Suppressor macrophage (primary cell): ENCODE measurements around the gene DOK4.
A peak's percentile ranks its signal among the peaks of the same experiment; 100 is the strongest.

Experiments
- DNase-seq, 4 experiments: peaks; one replicate each; pipeline ENCODE4 v3.0.0-alpha.2; 2020 to 2022

The DOK4 gene

DNA sequence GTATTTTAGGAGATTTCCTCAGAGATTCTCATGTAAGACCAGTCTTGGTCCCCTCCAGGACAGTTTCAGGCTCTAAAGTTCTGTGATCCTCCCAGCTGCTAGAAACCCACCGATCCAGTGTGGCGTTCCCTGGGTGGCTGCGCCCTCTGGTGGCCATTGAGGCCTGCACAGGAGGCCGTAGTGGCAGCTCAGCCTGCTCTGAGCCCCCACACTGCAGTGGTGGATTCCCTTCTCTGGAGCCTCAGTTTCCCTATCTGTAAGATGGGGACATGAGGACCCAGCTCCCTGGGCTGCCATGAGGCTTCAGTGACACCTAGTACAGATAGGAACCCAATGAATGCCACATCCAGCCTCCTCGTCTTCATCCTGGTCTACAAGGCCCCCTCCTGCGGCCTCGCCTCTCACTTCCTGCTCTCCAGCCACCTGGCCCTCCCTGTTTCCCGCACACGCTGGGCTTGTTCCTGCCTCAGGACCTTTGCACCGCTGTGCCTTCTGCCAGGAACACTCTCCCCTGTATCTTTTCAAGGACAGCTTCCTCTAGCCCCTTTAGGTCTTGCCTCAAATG lies 33.6 kb upstream of the DOK4 start:
- peak; percentile 75 to 88 (median 84) for DNase-seq

DNA sequence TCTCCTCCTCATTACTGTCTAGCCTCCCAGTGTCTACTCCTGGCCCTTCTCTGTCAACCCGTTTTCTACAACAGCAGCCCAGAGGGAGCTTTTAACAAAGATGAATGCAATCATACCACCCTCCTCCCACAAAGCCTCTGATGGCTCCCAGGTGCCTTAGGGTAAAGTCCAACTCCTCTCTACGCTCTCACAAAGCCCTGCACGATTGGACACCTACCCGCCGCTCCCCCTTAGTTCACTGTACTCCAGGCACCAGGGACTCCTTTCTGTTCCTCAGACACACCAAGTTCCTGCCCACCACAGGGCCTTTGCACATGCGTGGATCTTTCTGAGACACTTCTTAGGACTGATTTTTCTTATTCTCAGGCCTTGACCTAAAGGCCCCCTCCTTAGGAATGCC lies 32.6 kb upstream of the DOK4 start:
- DNase-seq: no peak

DNA sequence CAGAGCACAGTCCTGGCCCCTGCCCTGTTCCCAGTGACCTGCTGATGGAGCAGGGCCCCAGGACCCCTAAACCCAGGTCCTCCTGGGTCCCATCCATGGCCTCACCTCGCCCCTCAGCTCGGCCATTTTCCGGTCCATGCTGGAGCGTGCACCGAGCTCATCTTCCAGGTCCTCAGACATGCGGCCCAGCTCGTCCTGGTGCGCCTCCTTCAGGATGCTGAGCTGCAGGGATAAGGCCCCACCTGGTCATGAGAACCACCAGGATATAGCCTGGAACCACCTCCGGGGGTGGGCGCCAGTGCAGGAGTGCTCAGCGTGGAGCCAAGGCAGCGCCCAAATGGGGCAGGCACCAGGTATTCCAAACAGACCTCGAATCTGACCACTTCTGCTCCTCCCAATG lies 32.2 kb upstream of the DOK4 start:
- DNase-seq: no peak

DNA sequence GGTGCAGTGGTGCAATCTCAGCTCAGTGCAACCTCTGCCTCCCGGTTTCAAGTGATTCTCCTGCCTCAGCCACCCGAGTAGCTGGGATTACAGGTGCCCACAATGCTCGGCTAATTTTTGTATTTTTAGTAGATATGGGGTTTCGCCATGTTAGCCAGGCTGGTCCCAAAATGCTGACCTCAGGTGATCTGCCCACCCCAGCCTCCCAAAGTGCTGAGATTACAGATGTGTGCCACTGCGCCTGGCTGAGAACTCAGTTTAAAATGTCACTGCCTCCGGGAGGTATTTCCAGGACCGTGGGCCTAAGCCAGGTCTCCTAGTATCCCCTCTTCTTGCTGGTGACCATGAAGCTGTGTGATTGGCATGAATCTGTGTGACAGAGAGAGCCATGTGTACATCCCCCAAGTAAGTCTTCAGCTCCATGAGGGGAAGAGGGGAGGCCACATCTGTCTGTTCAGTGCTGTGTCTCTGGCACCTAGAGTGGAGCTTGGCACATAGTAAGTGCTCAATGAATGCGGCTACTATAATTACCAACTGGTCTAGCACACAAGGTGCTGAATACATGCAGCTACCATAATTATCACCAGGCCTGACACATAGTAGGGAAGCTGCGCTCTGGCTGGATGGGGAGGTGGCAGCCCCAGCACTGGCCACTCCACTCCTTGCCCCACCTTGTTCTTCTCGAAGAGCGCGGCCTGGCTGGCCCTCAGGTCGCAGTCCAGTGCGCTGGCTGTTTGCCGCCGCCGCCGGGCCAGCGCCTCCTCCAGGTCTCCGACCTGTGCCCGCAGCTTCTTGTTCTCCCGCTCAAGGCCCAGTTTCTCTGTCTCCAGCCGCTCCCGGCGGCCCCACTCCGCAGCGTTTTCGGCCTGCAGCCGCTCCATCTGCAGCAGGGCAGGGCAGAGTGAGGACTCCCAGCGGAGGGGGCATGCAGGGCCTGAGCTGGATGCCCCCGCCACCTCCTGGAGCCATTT lies 31.4 kb upstream of the DOK4 start:
- DNase-seq: no peak

DNA sequence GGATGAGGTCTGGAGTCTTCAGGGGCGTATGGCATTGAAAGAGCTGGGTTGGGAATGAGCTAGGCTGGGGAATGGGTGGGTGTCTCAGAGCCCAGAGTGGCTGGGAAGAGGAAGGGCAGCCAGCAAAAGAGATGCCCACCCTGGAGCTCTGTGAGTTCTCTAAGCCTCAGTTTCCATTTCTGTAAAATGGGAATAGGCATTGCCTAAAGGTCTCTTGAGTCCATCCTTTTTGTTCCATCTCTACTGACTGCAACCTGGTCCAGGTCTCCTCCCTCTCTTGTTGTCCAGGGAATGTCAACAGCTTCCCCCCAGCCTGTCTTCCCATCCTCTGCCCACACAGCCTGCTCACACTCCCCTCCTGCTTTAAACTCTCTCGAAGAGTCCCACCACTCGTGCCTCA lies 30.5 kb upstream of the DOK4 start:
- DNase-seq: no peak

GRCh38 chr16:57516176-57516725 lies 30.0 kb upstream of the DOK4 start:
- no peak for DNase-seq

DNA sequence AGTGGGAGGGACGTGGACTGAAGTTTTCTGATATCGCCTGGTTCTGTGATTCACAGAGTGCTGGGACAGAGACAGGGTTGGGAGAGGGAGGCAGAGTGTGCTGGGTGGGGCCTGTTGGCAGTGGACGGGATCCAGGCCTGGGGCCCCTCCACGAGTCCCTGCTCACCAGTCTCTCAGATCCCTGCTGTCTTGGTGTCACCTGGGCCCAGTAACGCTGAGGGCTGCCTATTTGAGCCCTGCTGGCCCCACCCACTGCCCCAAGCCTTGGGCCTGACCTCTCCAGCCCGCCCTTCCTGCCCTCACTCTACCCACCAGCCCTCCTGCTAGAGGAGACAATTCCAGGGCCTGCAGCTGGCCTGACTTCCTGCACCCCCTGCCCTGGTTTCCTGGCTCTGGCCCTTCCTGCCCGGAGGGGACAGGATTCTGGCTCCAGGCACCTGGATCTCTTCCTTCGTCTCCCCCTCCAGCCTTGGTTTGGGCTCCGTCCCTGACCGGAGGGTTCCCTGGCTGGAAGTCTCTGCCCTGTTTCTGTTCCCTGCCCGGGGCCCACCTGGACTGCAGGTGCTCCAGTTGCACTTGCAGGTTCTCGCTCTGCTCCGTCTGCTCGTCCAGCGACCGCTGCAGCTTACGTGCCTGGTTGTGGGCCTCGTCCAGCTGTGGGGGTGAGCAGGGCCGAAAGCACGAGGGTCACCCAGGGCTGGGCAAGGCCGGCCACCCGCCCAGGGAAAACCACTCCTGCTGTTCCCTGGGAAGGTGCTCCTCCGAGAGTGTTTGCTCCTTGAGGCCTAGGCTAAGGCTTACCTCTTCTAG lies 28.7 kb upstream of the DOK4 start:
- DNase-seq: no peak

DNA sequence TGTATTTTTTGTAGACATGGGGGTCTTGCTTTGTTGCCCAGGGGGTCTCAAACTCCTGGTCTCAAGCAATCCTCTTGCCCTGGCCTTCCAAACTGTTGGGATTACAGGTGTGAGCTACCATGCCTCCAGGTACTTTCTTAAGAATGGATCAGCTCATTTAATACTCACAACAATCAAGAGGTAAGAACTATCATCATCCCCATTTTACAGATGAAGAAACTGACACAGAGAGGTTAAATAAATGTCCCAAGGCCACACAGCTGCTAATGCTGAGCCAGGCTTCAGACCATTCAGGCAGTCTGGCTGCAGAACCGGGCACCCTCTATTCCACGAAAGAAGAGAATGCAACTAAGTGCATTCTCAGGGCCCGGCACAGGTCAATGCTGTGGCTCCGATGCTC lies 28.1 kb upstream of the DOK4 start:
- no peak for DNase-seq

DNA sequence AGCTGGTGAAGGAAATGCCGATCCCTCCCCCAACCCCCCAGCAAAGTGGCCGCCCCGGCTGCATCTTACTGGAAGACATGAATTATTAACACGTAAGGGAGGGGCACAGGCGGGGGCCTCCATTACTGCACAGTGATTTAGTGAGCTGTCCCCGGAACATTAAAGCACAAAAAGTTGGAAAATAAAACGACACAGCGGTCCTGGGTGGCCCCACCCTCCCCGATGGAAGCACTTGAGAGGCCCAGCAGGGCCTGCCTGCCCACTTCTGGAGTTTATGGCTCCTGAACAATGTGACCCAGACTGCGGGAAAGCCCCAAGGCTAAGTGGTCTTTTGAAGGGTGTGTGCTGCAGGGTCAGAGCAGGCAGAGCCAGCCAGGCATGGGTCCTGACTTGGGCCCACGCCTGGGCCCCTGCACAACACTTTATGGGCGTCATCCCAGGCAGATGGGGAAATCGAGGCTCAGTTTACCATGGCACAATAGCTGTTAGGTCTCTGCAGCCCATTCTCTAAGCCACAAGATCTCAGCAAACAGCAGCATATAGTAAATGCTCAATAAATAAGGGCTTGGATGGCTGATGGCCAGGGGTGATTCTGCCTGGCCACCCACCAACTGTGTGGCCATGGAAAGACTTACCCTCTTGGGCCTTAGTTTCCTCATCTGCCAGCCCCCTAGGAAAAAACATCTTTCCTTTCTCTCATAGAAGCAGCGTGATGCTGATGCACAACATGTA lies 27.2 kb upstream of the DOK4 start:
- DNase-seq: no peak

- DNase-seq: no peak
Measured at GRCh38 chr16:57512296-57513001, 26.2 kb upstream of the DOK4 start.

GRCh38 chr16:57510016-57510871 lies 24.0 kb upstream of the DOK4 start:
- no peak for DNase-seq

DNA sequence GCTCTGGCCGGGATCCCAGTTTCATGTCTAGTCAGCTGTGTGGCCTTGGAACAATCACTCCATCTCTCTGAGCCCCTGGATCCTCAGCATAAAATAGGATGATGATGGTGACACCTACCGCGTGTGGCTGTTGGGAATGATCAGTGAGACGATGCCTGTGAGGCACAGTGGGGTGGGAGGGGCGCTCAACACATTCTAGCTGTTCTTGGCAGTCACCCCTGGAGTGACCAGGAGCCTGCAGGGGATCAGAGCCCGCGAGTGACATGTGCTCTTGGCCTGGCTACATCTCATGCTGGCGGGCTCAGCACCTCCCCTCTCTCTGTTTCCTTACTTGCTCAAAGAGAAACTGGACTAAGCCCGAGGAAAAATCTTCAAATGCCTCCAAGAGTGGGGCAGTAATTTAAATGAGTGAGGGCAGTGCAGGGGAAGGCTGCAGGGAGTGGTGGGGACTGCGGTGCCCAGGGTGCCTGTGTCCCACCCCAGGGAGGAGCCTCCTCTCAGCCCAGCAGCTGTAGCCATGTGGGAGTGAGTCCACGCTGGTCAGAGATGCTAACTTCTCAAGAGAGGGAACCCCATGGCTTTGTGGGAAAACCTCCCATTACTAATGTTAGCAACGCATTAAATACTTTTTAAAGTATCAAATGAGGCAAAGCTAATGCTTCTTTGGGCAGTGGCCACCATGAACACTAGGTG lies 23.1 kb upstream of the DOK4 start:
- no peak for DNase-seq

GRCh38 chr16:57508035-57508425 lies 21.7 kb upstream of the DOK4 start:
- DNase-seq: no peak

GRCh38 chr16:57507136-57508034 lies 21.1 kb upstream of the DOK4 start:
- DNase-seq: no peak

DNA sequence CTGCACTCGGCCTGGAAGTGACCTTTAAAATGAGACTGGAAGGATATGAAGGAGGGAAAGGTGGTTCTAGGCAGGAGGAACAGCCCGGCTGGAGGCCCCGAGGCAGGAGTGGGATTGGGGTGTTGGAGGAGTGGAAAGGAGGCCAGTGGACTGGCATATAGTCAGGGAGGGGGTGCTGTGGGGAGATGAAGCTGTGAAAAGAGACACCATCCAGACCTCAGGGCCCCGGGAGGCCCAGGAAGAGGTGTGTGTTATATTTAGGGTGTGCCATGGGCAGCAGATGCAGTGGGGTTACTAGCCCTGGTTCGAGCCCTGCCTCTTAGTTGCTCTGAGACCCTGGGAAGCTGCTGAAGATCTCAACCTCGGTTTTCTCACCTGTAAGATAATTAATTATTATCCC lies 18.9 kb upstream of the DOK4 start:
- DNase-seq: no peak

DNA sequence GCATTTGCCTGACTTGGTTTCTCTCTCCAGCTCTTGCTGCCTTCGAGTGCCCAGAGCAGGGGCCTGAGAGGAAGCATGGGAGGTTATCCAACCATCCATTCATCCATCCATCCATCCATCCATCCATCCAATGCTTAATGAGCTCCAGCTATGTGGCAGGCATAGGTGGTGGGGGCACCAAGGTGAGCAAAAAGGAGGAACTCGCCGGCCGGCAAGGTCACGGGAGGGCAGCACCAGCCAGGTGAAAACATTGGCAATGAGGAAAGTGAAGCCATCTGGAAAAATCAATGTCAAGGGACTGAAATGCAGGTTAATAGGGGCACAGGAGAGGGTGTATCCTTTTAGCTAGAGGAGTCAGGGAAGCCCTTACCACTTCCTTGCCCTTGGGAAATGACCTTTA lies 18.2 kb upstream of the DOK4 start:
- no peak for DNase-seq

DNA sequence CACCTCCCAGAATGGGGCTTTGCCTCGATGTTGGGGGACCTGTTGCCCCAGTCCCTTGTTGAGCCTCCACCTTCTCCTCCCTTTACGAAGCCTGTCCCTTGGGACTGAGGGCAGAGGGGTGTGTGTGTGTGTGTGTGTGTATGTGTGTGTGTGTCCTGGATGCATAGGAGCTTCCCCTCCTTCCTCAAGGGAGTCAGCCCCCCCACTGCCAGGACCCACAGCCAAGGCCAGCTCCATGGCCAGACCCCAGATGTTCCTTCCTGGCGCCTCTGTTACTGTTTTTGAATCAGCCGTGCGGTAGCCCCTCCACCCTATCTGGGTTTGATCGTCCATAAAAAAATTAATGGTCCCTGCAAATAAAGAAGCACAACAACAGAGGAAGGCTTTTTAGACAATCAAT lies 17.7 kb upstream of the DOK4 start:
- DNase-seq: no peak

GRCh38 chr16:57503366-57503765 lies 17.1 kb upstream of the DOK4 start:
- no peak for DNase-seq
